ENCODE results near the gene TMTC2.

The TMTC2 gene

DNA sequence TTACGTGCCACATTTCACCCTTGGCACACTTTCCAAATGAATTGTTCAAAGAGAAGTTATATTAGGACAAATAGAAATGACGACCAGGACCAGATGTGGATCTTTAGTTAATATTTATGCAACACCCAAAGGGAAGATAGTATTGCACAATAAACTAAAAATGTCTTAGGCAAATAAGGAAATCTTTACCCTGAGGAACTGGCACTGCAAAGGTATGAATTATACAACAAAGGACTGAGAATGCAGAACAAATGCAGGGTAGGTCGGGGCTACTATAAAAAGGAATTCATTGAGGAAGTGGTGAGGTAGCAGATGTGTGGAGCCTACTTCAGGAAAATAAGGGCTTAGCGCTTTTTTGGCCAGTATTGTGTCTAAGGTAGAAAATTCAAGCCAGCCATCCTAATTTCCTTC lies 3.9 kb upstream of the TMTC2 start:
- no peak for DNase-seq

DNA sequence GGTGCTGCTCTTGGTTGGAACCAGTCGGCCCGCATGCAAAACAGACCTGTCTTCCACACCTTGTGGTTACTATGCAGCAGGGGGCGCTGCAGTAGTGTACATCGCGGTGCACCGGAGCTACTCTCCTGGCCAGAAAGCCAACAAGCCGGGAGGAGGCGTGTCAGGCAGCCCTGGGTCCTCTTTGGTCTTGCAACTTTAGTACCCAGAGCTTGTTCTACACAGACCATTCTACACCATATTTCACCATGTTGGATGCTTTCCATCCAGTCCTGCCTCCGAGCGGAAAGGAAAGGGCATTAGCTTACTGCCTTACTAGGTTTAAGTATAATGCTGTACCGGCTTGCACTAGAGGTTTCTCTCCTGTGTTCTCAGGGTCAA lies 927 bp upstream of the TMTC2 start:
- DNase-seq: peak; percentile 92 to 93

DNA sequence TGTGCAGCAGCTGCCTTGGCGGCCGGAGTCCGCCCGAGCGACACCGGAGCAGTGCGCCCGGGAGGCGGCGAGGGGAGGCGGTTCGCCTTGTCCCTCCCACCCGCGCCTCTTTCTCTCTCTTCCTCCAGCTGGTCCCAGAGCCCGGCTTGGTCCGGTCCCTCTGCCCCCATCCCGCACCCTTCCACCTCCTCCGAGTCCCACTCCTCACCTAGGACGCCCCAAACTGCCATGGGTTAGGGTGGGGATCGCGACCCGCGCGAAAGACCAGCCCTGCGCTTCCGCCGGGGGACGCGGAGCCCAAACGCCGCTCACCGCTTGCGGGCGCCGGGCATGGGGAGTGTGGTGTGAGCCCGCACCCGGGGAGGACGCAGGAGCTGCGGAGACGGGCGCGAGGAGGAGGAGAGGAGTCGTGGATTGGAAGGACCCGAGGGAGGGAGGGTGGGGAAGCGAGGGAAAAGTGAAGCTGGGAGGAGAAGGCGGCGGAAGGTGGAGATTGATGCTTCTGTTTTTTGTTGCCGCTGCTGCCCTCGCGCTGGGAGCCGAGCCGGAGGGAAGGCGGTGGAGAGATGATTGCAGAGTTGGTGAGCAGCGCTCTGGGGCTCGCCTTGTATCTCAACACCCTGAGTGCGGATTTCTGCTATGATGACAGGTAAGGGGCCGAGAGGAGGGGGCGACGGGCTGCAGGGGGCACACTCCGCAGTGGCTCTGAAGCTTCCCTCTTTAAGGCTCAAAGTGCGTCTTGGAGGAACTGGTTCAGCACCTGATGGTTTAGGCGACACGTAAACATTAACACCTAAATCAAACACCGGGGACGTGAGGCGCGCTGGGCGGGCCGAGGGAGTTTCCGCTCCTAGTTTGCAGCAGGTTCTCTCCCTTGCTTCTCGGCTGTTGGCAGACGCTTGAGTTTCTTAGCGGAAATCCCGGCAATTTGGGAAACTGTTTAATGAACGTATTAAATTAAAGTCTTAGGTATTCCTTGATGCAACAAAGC lies 610 bp downstream of the TMTC2 start:
- peak; percentile 69 to 73 for DNase-seq

DNA sequence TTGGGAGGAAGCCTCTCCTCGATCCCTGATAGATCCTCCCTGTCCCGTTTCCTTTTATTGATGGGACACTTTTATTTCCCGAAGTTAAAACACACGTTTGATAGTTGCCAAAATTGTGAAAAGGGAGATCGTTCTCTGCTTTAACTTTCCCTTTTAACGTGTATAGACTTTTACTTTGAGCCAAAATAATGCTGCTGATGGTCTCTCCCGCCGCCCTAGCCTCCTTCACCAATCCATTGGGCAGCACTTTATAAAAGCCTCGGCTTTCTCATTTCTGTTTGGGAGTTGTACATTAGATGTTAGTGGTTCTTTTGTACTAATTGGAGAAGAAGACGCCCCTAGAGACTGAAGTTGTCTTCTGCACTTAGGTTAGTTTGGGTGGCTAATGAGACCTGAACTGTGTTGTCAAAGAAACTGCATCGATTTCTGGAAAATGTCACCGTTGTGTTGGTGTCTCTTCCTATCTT lies 1.4 kb downstream of the TMTC2 start:
- DNase-seq: no peak

DNA sequence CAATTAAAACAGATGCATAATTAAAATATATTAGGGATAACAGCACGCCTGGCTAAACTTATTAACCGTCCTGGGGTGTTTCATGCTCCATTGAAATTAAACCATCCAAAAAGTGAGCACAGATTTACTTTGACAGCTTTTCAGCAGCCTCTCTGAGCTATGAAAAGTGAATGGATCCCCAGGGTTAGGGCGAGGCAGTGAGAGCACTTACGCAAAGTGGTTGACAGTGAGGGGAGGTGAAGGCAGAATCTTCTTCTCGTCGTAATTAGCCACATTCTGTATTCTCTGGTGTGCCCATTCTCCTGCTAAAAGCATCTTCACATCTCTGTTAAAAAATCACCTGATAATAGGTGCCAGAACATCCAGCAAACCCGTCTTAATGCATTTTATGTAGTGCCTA lies 1.9 kb downstream of the TMTC2 start:
- no peak for DNase-seq

DNA sequence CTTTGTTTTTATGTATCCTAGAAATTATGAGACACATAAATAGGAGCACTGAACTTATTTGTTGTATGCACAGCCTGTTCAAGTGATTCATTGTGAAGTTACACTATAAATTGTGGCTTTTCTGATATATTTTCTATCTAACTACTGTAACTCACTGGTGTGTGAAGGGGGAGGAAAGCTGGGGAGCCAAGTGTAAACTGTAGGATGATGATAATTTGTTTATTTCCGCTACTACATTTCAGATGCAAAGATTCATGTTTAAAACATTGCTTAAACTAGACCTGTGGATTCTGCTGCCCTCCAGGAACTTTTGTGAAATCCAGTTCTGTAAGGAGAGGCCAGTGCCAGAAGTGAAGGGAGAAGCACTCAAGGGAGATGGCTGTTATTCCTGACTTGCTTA lies 3.3 kb downstream of the TMTC2 start:
- DNase-seq: no peak

DNA sequence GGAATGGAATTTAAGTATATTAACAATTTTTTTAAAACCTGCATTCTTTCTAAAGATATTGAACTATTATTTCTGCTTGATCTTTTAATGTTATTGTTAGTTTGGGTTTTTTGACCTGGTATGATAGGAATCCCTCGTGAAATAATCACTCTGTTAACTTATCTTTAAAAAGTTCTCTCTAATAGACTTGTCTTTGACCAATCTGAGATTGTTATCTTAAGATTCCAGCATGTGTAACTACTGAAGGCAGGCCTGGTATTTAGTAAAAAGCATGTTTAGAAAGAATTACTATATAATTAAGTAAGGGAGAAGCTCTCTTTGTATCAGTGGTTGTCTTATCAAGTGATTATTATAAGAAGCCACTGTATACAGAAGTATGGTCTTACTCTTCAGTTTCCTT lies 4.8 kb downstream of the TMTC2 start:
- no peak for DNase-seq

DNA sequence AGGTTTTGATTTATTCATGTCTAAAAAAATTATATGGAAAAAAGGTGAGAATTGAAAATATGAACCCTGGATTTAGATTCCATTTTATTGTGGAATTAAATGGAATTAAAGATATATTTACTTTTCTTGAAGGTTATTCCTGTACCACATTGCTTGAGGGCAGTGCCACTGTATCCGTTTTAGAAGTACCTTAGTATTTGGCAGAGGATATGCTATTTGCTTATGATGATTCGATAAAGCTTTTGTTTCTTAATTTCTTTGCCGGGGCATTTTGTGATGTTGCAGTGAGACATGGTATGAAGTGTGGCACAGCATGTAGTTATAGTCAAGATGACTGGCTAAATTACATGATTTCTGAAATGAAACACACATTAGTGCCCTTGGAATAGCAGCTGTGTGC lies 7.6 kb downstream of the TMTC2 start:
- DNase-seq: no peak

DNA sequence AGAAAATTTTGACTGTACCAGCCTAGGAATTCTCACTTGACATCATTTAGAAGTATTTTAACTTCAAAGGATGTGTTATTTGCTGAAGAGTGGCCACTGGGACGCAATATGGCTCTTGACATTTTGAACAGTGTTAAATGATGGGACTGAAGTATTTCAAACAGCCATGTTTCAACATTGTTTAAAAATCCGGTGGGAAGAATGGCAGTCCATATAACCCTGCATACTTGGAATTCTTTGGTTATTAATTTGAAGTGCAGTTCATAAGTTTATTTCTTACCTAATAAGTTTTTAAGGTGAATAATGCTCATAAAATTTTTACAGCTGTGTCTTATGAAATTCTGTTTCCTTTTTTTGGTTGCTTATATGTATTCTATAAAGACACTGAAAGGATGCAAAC lies 8.3 kb downstream of the TMTC2 start:
- no peak for DNase-seq

DNA sequence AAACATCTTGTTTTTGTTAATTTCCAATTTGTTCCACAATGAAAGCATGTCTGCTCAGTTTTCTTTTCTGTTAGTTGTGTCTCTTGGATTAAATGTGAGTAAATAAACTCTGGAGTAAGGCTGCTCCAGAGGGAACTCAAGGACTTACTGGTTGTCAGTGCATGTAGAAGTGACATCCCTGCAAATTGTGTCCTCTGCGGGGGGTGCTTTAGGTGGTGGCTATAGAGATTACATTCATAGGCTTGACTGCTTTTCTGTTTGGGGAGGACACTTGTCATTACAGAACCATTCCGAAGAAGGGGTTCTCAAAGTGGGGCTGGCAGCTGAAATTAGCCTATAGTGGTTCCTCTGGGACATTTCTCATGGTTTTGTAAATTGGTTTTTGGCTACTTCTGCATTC lies 8.8 kb downstream of the TMTC2 start:
- DNase-seq: no peak

DNA sequence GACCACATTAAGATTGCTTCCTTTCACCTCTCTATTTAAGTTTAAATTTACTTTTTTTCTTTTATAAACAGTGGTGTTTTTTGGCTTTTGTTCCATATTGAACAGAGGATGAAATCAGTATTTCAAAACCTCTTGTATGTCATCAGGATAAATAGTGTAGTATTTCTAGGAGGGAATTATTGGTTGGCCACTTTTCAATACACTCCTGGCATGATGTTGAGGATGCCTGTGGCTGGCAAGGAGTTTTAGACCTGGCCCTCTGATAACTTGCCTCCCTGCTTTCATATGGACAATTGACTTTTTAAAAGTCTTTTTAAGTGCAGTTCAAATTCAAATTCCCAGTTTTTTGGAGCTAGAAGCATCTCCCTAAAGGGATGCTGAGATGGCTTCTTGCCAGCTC lies 9.8 kb downstream of the TMTC2 start:
- no peak for DNase-seq

DNA sequence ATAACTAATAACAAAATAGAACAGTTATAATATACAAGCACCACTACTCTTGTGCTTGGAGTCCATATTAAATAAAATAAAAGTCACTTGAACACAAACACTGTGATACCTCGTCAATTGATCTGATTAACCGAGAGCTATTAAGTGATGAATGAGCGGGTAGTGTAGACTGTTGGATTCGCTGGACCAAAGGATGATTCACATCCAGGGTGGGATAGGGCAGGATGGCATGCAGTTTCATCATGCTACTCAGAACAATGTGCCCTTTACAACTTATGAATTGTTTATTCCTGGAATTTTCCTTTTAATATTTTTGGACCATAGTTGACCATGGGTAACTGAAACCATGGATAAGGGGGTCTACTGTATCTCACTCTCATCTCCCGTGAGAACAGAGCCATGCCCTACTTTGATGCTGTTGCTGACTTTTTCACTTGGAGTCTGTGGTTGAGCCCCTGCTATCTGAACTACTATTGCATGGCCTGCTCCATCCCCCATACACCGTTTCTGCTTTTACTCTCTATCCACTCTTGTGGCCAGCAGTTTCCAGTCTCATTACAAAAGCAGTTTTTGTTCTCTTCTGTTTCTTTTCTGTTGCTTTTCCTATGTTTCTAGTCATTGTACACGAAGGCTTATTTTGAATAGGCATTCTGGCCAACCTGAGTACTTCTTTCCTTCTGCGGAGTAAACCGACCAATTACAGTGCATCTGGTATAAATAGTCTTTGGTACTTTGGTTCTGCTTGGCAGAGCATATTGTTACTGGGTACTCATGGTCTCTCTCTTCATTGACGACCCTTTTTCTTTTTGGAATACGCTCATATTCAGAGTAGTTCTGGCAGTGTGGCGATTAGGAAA lies 12.2 kb downstream of the TMTC2 start:
- DNase-seq: no peak

DNA sequence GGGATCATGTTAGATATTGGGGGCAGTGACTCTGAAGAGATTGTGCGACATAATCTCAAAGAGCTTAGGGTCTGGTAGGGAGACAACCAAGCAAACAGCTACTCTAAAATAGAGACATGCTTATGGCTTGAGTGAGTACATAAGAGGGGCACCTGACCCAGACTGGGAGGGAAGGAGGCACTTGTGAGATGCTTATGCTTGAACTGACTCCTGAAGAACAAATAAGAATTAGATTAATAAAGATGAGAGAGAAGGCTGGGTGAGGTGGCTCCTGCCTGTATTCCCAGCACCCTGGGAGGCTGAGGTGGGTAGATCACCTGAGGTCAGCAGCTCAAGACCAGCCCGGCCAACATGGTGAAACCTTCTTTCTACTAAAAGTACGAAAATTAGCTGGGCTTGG lies 19.1 kb downstream of the TMTC2 start:
- no peak for DNase-seq

DNA sequence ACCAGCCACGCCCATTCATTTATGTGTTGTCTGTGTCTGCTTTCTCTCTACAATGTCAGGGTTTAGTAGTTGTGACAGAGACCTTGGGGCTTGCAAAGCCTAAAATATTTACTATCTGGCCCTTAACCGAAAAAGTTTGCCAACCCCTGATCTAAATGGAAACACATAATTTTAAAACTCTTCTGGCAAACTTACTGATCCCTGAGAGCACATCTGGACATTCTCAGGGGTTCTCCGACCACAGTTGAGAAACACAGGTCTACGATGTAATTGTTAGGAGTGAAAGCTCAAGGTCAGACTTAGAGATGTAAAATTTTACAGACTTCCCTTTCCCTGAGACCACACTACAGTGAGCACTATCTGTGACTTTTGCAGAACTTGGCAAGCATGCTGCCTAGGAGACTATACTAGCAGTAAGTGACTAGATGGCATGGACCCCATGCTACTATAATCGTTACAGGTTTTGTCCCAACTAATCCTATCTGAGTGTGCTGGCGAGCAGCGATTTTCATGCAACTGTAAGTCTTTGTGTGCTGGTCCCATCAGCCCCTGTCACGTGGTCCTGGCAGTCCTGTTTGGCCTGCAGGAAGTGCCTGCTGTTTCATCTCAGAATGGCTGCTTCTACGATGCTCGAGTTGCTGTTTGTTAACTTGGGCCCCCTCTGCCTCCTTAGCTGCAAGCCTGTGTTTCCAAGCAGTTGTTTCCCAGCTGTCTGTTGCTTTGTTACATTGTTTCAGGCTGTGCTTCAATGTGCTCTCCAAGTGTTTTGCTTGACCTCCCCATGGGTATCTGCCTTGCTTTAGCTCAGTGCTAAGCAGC lies 21.6 kb downstream of the TMTC2 start:
- DNase-seq: no peak

DNA sequence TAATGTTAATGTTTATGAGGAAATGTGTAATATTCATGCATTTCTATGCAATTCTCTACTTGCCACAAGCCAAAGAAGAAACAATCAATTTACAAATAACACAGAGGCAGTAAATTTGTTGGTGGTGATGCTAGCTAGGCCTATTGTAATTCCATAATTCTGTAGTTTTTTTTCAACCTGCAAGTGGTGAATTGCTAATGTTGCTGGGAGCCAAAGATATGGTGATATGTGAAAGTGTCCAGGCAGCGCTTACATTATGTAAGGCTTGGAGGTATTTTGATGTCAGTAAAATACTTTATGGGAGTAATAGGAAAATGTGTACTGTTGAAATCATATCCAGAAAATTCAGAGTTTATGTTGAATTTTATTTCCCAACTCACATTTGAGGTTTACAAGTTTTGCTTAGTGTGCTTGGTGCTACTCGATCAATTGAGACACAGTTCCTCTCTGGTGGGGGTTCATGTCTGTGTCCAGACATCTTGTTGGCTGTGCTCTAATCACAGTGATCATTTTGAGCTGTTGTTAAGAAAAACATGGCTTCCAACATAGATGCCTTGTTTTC lies 23.2 kb downstream of the TMTC2 start:
- DNase-seq: no peak

DNA sequence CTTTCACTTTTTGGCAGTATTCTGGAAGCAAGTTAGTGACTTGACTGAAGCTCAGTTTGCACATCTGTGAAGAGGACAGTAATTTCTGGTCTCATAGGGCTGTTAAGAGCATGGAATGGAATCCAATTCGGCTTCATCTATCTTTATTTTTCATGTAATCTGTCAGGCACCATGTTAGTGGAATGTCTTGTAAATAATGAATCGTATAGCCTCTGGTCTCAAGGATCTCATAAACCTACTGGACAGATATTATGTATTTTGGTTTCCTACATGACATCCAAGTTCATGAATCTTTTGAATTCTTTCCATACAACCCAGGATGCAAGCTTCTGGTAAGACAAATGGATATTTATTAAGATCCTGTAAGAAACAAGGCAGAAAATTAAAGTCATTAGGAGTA lies 24.0 kb downstream of the TMTC2 start:
- no peak for DNase-seq

DNA sequence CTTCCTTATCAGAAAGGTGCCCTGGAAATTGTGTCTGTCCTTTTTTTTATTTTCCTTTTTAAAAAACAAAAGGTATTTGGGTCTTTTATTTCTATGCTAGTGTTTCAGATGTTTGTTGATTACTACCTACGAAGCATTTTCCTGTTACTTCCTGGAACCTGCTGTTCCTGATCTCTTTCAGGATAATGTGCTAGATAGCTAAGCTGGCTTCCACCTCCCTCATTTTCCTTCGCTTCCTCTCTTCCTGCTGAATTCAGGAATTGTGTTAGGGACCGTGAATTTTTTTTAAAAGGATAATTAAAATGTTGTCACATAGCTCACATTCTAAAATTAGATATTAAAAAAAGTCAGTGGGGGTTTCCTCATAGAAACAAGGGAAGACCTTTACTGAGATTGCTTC lies 27.7 kb downstream of the TMTC2 start:
- no peak for DNase-seq

DNA sequence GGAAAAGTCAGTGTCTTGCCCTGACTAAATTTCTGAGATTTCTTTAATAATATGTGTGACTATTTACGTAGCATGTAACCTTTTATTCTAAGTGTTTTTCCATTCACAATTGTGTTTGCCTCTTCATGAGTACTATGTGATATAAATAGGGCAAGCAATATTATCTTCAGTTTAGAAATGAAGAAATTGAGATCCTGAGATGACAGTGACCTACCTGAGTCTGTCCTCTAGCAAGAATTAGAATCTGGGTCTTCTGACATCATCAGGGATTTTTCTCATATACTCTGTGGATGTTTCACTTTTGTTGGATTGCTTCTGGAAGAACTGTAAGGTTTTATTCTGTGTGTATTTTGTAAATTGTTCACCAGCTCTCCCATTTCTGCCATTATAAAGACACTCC lies 35.0 kb downstream of the TMTC2 start:
- DNase-seq: no peak

DNA sequence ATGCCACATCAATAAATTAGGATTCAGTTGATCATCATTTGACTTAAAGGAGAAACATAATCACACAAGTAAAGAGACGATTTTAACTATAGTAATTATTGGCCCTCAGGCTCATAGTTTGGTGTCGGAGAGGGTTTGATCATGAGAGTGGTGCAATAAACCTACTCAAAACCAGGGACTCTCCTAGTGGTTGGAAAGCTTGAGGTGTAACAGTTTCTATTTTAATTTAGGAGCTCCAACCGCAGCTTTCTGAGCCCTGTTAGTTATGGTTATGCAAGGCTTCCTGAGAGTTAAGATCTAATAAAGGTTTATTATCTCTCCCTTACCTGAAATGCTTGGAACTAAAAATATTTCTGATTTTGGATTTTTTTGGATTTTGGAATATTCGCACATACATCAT lies 36.4 kb downstream of the TMTC2 start:
- DNase-seq: no peak

DNA sequence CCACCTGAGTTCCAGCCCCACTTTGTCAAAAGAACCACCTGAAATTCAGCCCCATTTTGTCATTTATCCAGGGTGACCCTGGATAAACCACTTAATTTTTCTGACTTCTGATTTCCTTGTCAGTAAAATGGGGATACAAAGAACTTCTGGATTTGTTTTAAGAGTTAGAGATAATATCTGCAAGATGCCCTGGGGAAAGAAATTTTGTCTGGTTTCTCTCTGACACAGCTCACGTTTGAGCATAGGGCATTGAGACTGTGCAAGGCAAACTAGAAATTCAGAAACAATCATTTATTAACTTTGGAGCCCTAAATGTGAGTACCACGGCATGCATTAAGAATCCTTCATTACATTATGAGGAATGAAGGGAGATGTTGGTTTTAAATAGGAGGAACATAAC lies 37.2 kb downstream of the TMTC2 start:
- no peak for DNase-seq

DNA sequence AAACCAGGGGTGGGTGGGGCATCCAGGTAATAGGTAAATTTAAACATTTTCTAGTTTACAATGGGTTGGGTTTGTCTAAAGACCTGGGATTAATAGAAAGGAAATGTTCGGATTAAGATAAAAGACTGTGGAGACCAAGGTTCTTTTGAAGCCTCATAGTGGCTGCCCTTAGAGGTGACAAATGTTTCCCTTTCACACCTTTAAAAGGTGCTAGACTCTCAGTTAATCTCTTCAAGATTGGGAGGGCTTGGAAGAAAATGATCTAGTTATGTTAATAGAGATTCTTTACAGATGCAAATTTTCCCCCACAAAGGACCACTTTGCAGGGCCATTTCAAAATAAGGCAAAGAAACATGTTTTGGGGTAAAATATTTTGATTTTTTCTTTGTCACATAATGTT lies 39.0 kb downstream of the TMTC2 start:
- no peak for DNase-seq

DNA sequence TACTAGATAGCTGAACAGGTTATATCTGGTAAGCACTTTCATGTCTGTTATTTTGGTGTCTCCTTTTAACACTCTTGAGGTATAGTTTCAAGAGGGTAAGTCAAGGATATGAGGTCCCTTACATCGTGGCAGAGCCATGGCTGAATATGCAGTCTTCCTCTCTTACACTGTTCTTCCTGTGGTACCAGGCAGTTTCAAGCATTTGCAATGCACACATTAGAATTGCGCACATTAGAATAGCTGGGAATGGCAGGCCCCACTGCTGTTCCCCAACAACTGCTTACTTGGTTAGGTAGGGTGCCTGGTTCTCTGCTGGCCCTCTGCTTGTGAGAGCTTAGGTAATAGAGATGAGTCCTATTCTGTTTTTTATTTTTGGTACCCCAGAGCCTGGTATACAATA lies 41.2 kb downstream of the TMTC2 start:
- DNase-seq: no peak

DNA sequence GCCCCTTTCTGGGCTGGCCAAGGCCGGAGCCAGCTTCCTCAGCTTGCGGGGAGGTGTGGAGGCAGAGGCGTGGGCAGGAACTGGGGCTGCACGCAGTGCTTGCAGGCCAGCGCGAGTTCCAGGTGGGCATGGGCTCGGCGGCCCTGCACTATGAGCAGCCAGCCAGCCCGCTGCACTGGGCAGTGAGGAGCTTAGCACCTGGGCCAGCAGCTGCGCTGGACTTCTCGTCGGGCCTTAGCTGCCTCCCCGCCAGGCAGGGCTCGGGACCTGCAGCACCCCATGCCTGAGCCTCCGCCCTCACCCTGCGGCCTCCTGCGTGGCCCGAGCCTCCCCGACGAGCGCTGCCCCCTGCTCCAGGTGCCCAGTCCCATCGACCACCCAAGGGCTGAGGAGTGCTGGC lies 42.0 kb downstream of the TMTC2 start:
- DNase-seq: no peak
